ENCODE data around the gene TEX54.
A peak's percentile ranks its signal among the peaks of the same experiment; 100 is the strongest.

The TEX54 gene

GRCh38 chr11:62832336-62833234 lies at the start of gene TEX54:
TSS of gene TEX54 (minus strand) at chr11:62832841.
- no peak for FAIRE-seq
- DNase-seq (ENCODE audit: insufficient read length, low spot score) = no peak
- TF ChIP-seq CTCF (IDR thresholded peaks at IDR 0.05; ENCODE audit: insufficient read depth, missing control alignments) = no peak

GRCh38 chr11:62882431-62882749 lies 49.7 kb upstream of the TEX54 start:
- FAIRE-seq (no peak), DNase-seq (ENCODE audit: insufficient read length, low spot score) (no peak)
- TF ChIP-seq CTCF (IDR thresholded peaks at IDR 0.05; ENCODE audit: insufficient read depth, missing control alignments) = no peak

GRCh38 chr11:62881579-62882430 lies 49.2 kb upstream of the TEX54 start:
- DNase-seq (ENCODE audit: insufficient read length, low spot score) (peak; percentile 53), FAIRE-seq (no peak)
- TF ChIP-seq CTCF (IDR thresholded peaks at IDR 0.05; ENCODE audit: insufficient read depth, missing control alignments) = no peak

GRCh38 chr11:62880803-62881578 lies 48.4 kb upstream of the TEX54 start, which contains the start of gene SLC3A2:
TSS of gene SLC3A2 (plus strand) at chr11:62880896. CDS start at chr11:62881024, 128 bp downstream.
- DNase-seq (ENCODE audit: insufficient read length, low spot score) (peak; percentile 76), FAIRE-seq (no peak)
- peak; percentile 72 for TF ChIP-seq CTCF (IDR thresholded peaks at IDR 0.05; ENCODE audit: insufficient read depth, missing control alignments)

- DNase-seq (ENCODE audit: insufficient read length, low spot score) (no peak), FAIRE-seq (no peak)
- TF ChIP-seq CTCF (IDR thresholded peaks at IDR 0.05; ENCODE audit: insufficient read depth, missing control alignments) = no peak
These were observed 47.7 kb upstream of the TEX54 start for GRCh38 chr11:62880231-62880802.

- no peak for DNase-seq (ENCODE audit: insufficient read length, low spot score)
- no peak for FAIRE-seq
- TF ChIP-seq CTCF (IDR thresholded peaks at IDR 0.05; ENCODE audit: insufficient read depth, missing control alignments) = no peak
These were observed 46.8 kb upstream of the TEX54 start for GRCh38 chr11:62879235-62879978.
